Forelimb muscle (tissue), 1 donor: ENCODE results near the gene RGS19. TPM values are rescaled to one million over a fixed set of nuclear protein-coding genes. Genes with fewer than 3 reads are reported as not detected.
"Not testable (repeated sequence)": the region's sequence is repeated elsewhere in the genome, so short reads cannot be mapped to it uniquely, and the experiment has no call there.

Source experiments
- DNase-seq: peaks from one replicate; pipeline ENCODE4 v3.0.0-alpha.2; 2013; ENCODE audit warnings: low read depth
- polyA plus RNA-seq: library from polyadenylated mRNA; unstranded; fragments of 120-200 nt; gene quantifications from one replicate; pipeline ENCODE4 v1.2.1, GENCODE V29; 2013; ENCODE audit not compliant: insufficient read length

The RGS19 gene
- polyA plus RNA-seq, 1 donor: 4.7 TPM

DNA sequence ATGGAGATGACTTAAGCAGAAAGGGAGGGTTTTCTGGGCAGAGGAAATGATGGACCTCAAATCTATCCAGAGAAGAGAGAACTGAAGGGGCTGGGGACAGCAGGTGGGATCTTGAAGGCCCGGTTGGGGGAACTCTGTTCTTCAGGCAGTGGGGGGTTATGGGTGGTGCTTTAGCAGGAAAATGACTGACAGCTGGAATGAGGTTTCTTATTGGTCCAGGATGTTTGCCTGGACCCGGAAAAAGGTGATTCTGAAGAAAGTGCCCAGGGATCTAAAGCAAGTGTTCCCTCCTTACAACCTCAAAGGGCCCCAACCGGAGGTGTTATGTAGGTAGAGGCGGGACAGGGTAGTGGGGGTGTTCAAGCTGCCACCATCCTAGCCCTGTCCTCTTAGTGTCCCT lies 16.1 kb upstream of the RGS19 start:
- DNase-seq: no peak

DNA sequence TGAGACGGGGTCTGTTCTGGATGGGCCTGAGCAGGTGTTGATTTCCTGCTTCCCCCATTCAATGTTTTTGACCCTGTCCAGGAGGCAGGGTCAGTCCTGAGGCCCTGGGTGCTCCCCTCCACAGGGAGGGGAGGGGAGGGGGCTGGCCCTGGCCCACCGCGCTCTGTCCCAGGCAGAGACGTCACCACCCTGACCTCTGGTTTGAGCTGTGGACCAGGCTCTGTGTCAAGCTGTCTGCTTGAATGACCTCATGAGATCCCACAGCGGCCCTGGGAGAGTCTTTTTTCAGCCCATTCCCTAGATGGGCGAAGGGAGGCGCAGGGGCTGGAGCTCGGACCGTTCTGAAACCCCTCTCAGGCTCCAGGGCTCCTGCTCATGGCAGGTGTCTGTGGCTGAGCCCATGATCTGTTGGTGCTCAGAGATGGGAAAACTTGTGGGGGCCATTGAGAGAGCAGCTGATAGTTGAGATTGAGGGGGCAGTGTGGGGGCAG lies 13.7 kb upstream of the RGS19 start:
- no peak for DNase-seq

DNA sequence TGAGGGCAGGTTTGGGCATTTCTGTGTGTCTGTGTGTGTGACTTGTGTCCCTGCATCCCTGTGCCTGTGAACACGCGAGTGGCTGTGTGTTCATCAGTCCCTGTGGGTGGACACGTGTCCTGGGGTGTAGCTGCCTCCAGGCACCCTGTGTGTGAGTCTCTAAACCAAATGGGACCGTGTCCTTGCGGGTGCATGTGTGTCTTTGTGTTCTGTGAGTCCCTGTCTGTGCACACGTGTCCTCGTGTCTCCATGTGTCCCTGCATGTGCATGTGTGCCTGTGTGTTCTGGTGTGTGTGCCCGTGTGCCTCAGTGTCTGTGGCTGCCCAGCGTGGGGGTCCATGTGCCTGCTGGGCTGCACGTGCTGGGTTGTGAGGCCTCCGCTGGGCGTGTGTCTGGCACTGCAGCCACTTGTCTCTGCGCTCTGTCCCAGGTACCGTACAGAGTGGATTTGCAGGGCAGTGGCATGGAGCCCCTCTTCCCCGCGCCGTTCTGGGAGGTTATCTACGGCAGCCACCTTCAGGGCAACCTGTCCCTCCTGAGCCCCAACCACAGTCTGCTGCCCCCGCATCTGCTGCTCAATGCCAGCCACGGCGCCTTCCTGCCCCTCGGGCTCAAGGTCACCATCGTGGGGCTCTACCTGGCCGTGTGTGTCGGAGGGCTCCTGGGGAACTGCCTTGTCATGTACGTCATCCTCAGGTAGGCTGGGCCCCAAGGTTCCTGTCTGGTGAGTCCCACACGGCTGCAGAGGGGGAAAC lies 13.1 kb upstream of the RGS19 start:
- DNase-seq: no peak

DNA sequence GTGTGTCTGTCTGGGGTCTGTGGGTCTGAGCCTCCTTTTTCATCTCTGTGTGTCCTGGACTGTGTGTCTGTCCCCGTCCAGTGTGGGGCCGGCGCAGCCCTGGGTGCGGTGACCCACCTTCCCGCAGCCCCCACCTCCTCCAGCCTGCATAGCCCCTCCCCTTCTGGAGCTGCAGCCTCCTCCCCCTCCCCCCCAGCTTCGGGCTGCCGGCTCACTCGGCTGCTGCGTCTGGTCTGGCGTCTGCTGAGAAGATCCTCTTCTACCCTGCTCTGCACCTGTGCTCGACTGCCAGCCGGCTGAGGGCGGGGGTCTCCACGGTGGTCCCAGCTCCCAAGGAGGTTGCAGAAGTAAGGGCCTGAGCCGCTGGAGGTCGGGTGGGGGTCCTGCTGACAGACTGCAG lies 12.5 kb upstream of the RGS19 start:
- DNase-seq: no peak

DNA sequence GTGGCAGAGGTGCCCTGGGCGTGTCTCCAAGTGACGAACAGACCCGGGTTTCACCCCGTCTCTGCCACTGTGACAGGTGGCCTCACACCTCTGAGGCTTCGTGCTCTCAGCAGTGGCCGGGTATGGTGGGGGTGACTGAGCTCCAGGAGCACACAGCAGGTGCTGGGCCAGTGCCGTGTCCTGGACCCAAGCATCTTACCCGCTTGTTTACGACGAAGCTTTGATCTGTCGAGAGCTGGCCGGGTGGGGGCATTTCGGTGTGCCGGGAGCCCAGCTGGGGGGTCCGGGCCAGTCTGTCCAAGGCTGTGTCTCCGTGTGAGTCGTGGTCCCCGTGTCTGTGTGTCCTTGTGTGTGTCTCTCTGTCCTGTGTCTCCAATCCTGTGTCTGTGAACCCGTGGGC lies 12.0 kb upstream of the RGS19 start:
- DNase-seq: no peak

DNA sequence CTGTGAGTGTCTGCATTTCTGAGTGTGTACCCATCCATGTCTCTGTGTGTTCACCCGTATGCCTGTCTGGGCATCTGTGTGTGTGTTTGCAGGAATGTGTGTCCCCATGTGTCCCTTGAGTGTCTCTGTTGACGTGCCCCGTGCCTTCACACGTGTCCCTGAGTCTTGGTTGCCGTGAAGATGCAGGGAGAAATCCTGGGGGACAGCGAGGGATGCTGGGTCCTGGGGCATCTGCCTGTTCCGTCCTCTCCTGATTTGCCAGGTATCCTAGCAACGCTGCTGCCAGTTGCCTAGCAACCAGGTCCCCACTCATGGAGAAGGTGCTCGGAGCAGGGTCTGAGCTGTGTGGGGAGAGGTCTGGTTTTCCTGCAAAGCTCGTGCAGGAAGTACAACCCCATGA lies 10.8 kb upstream of the RGS19 start:
- no peak for DNase-seq

DNA sequence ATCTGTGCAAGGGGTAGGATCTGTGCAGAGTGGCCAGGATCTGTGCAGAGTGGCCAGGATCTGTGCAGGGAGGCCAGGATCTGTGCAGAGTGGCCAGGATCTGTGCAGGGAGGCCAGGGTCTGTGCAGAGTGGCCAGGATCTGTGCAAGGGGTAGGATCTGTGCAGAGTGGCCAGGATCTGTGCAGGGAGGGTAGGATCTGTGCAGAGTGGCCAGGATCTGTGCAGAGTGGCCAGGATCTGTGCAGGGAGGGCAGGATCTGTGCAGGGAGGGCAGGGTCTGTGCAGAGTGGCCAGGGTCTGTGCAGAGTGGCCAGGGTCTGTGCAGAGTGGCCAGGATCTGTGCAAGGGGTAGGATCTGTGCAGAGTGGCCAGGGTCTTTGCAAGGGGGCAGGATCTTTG lies 9.3 kb upstream of the RGS19 start:
- not testable (repeated sequence) for DNase-seq

DNA sequence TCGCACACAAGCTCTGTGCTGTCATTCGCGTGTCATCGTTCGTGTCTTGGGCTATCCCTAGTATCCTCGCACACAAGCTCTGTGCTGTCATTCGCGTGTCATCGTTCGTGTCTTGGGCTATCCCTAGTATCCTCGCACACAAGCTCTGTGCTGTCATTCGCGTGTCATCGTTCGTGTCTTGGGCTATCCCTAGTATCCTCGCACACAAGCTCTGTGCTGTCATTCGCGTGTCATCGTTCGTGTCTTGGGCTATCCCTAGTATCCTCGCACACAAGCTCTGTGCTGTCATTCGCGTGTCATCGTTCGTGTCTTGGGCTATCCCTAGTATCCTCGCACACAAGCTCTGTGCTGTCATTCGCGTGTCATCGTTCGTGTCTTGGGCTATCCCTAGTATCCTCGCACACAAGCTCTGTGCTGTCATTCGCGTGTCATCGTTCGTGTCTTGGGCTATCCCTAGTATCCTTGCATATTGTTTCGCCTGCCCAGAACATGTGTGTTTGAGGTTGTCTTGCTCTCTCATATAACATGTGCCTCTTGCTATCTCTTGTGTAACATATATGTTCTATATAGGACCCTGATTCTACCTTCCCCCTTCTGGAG lies 8.0 kb upstream of the RGS19 start:
- DNase-seq: not testable (repeated sequence)

DNA sequence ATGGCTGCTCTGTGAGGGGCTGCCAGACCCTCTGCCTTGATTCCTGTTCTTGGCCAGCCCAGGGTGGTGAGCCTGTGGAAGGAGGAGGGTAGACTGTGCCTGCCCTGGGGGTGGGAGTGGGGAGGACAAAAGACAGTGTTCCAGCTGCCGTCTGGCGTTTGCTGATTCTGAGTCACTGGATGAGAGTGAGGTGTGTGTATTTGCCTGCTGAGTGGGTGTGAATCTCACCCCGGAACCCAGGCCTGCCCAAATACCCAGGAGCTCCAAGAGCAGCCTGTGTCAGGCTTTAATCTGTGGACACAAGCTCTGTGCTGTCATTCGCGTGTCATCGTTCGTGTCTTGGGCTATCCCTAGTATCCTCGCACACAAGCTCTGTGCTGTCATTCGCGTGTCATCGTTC lies 7.5 kb upstream of the RGS19 start:
- no peak for DNase-seq

DNA sequence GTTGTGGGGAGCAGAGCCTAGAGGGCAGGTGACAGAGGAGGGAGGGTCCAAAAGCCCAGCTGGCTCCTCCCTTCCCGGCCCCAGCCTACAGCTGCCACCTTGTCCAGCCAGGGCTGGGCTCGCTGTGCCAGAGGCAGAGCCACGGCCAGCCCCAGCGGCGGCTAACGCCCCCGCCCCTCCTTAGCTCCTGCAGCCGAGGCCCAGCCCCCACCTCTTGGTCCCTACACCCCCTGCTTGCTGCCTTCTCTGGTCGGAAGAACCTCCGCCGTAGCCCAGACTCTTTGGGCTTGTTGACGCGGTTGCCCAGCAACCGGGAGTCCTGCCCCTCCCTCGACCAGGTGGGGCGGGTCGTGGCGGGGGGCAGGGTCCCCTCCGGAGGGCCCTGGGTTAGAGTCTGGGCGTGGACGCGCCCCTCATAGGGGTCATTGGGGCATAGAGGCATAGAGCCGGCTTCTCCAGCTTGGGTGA lies 5.4 kb upstream of the RGS19 start:
- DNase-seq: no peak

DNA sequence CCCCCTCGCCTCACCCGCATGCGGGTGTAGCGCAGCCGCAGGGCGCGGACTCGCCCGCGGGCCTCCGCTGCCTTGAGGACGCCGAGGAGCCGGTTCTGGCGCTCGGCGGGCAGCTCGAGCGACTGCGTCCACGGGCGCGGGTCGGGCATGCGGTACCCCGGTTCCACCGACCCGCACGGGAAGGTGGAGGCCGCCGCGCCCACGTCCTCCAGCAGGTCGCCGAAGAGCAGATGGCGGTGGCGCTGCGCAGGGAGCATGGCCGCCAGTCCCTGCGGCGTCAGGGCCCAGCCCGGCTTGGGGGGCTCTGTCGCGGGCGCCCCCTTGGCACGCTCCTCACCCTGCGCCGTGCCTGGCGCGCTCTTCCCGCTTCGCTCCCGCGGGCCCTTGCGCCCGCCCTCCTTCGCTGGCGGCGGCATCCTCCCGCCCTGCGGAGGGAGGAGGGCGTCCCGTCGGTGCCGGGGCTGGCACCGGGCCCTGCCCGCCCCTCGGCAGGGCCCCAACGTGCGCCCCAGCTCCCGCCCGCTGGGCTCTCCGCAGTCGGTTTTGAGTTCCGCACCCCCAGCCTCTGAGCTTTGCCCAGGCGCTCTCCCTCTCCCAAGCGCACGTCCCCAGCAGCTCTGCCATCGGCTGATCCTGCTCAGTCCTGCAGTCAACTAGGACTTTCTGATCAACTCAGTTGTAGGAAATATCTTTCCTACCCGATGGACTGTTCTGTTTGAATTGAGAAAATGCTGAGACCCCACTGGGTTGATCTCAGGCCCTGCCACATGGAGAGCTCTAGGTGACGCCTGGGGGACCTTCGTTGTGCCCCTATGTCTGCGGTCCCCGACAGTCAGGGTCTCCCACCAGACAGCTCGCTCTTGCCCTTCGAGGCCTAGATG lies 4.7 kb upstream of the RGS19 start, which contains the start of gene LKAAEAR1:
LKAAEAR1 (minus strand) TSS at position 595 of the 881 bp plus-strand sequence; CDS start at position 416, 179 bp downstream.
- no peak for DNase-seq

DNA sequence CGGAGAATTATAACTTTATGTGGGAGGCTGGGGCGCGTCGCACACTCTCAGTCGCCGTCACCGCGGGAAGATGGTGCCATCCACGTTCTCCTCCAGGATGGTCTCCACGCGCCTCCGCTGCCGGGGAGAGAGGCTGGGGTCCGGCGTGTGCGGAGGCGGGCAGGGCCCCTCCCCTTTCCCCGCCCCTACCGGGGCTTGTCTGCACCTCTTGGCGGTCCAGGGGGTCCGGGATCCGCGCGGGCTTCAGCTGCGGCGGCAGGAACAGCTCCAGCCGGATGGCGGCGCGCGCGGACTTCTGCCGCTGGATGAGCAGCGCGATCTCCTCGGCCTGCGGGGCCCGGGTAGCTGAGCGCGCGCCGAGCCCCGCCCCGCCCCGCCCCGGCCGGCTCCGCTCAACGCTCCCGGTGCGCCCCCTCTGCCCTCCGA lies 4.1 kb upstream of the RGS19 start:
- DNase-seq: no peak

DNA sequence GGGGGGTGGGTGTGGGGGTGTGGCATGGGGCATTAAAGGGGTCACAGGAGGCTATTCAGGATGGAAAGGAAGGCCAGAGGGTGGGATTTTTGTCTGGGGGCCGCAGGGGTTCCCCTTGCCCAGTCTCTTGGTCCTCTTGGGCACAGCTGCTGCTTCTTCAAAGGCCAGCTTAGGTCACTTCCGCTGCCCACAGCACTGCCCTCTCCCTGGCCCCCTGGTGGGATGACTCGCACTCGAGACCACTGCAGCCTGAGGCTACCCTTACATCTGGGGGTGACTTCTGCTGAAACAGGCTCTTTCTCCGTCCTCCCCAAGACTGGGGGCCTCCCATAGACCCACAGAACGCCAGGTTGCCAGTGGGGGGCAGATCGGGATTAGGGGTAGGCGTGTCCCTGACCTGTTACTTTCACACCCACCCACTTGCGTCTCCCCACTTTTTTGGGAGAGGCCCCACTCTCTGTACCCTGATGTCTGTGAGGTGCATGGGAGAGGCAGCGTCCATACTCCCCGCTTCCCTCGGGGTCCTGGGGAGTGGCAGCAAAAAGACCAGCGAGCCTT lies 3.6 kb upstream of the RGS19 start:
- no peak for DNase-seq

DNA sequence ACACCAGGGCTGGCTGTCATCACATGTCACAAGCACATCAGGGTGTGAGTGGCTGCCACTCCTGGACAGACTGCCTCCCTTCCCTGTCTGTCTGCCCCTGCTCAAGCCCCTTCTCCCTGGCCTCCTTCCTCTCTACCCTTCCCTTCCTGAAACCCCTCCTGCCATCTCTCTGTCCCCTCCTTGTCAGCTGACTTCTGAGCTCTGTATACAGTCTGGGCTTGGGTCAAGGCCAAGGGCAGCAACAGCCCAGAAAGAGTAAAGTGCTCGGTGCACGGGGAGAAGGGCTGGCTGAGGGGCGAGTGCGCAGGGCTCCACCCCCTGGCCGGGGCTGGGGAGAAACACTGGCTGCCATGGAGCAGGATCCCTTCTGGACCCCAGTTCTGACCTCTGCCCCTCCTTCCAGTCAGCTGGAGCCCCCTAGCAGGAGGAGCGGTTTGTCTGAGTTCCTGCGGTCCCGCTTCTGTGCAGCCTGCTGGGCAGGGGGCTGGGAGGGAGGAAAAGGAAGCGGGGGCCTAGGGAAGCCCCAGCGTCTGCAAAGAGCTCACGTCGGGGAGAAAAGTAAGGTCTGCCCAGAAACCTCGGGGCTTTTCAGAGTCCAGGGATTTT lies 2.9 kb upstream of the RGS19 start:
- no peak for DNase-seq

DNA sequence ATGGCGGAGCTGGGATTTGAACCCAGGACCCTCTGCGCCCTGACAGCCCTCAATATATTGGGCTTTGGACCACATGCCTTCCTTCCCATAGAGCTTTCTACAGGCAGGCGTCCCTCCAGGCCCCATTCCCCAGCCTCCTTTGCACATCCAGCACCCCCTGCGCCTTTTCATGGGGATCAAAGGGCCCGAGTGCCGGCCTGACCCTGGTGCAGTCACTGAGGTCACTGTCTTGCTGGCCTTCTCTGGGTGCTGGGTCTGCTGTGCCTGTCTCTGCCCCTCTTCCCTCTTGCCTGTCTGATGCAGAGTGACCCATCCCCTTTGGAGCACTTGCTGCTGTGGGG lies 2.3 kb upstream of the RGS19 start:
- no peak for DNase-seq

DNA sequence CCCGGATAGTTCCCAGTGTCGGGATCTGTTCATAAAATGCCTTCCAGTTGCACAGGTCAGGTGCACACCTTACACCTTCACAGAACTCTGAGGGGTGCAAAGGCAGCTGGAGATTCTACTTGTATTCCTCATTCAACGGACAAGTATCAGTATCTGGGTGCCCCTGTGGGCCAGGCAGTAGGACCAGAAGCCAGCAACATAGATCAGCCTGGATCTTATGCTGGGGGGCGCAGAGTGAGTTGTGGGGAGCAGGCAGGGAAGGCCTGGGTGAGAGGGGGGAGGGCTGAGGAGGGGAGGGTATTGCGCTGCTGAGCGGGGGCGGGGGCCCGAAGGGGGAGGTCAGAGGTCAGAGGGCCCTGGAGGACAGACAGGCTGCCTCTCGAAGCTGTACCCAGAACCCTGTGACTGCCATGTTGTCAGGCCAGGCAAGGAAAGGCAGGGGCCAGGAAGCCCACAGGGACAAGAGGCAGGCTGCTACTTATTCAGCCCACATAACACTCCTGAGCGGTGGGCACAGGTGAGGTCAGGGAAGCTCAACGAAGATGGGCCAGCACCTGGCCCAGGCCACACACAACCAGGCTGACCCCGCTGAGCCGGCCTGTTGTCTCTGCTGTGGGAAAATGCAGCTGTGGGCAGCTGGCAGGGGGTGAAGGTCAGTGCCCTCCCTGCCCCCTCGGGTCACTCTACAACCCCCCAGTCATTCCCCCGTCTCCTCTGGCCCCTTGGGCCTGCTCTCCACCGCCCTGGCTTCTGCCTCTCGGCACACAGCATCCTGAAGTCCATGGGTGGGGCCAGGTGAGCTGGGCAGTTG lies 1.7 kb upstream of the RGS19 start:
- no peak for DNase-seq

DNA sequence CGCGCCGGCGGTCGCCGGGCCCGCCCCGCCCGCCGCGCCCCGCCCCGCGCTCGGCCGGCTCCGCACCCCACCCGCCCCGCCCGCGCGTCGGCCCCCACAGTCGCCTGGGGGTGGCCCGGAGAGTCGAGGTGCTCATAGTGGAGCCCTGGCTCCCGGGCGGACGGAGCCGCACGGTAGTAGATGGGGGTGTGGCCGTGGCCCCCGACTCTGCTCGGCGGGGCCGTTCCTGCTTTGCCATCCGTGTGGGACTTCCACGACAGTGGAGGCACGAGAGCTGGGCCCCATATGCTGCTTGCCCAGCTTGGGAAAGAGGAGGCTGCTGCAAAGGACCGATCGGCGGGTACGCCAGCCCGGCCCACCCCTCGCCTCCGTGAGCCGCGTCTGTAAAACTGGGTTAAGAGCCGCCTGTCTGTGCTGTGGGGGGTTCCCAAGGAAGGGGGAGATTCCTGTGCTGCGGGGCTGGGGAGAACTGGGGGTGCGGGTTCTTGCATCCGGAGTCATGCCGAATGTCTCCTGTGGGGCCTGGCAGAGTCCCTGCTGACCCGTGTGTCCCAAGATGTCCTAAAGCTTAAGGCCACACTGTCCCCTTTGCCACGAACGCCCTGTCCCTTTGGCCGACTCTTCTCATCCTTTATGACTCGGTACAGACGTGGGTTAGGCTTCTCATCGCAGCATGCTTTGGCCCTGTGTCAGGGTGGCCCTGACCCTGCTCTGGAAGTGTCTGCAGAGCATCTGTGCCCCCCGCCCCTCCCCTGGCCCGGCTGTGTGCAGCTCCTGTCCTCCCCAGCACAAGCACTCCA lies 895 bp upstream of the RGS19 start, which contains the start of gene OPRL1:
OPRL1 (plus strand) TSS at position 70 of the 800 bp plus-strand sequence. CDS start 12,639 bp downstream, outside the sequence.
- DNase-seq: no peak

DNA sequence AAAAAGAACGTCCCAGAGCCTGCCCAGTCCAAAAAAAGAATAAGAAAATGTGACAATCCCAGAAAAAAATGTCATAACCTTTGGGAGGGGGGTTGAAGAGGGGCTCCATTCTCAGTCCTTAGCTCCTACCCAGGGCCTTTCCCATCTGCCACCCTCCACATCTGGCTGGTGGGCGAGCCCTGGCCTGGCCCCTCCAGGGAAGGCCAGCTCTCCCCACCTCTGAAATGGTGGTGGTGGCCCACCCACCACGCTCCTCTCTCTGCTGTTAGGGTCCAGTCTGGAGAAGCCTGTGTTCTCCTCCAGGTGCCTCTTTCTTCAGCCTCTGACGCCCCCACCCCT lies 415 bp downstream of the RGS19 start:
- no peak for DNase-seq

DNA sequence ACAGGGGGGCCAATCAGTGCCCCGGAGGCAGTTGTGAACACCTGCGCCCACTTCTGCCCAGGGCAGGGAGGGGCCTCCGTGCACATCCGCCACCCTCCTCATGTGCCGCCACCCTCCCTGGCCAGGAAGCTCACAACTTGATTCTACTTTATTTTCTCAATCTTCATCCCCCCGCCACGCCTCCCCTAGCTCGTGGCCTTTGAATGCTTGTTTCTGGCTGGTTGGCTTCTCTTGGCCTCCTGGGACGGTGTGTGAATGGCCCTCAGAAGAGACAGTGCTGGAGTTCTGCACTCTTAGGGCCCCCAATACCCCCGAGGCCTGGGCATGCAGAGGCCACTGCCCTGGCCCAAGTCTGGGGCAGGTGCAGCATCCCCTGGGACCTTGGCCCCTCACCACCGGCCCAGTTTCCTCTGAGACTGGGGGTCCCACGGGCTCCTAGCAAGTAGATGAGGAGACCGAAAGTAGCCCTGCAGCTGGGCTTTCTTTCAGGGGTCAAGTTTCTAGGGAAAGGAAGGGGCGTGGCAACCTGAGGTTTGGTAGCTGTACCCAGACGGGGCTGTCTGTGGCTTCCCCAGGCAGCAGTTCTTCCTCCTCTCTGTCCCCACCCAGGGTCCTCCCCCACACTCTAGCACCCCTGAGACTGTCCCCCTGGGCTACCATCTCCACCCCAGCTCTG lies 1.3 kb downstream of the RGS19 start:
- DNase-seq: no peak
